ENCODE data around the gene RNF130. TPM values are rescaled to one million over a fixed set of nuclear protein-coding genes. Genes with fewer than 3 reads are reported as not detected.
A peak's percentile ranks its signal among the peaks of the same experiment; 100 is the strongest.

Gene RNF130
- total and polyA plus RNA-seq, 9 of the 15 experiments (the other 6 are each of a cell fraction or from before 2014, with no cell fraction given), result 5.8 to 39.4 (median 27.1) TPM

- no peak for TF ChIP-seq ZC3H8 (IDR thresholded peaks at IDR 0.05)
- no peak for TF ChIP-seq NBN (IDR thresholded peaks at IDR 0.05; ENCODE audit: low read depth)
- TF ChIP-seq MYC (IDR thresholded peaks at IDR 0.05; ENCODE audit: low read depth, low read length), result no peak
- TF ChIP-seq MYC (CRISPR knock-in tag; IDR thresholded peaks at IDR 0.05; ENCODE audit: borderline replicate concordance, low read depth), result no peak
- TF ChIP-seq EGR1 (conservative IDR thresholded peaks at IDR 0.05), result no peak
- TF ChIP-seq NR2F6 (CRISPR knock-in tag; IDR thresholded peaks at IDR 0.05), result no peak
- 0 out of 2 replicates have a peak, but pooled peaks have one; percentile 50 for TF ChIP-seq NR1H2 (CRISPR knock-in tag; IDR thresholded peaks at IDR 0.05)
- no peak for TF ChIP-seq AFF1 (IDR thresholded peaks at IDR 0.05; ENCODE audit: low read depth in 1 of 2, partially characterized antibody in 2 of 2)
- no peak for TF ChIP-seq SNIP1 (IDR thresholded peaks at IDR 0.05; ENCODE audit: low read depth)
- no peak for TF ChIP-seq STAT6 (CRISPR knock-in tag; IDR thresholded peaks at IDR 0.05)
- TF ChIP-seq RBFOX2 (IDR thresholded peaks at IDR 0.05; ENCODE audit: low read depth, low read length), result peak; percentile 47; the same call in 1 of the 2 replicates
- no peak for TF ChIP-seq TCF7 (IDR thresholded peaks at IDR 0.05; ENCODE audit: borderline replicate concordance)
- no peak for TF ChIP-seq ZNF347 (CRISPR knock-in tag; IDR thresholded peaks at IDR 0.05; ENCODE audit: low read depth)
- TF ChIP-seq SFPQ (IDR thresholded peaks at IDR 0.05; ENCODE audit: low read depth, low read length), result no peak
- no peak for TF ChIP-seq RFX1 (IDR thresholded peaks at IDR 0.05)
- no peak for TF ChIP-seq KLF1 (tag; IDR thresholded peaks at IDR 0.05)
- no peak for TF ChIP-seq ZNF263 (CRISPR knock-in tag; IDR thresholded peaks at IDR 0.05; ENCODE audit: borderline replicate concordance)
- TF ChIP-seq SRF (CRISPR knock-in tag; IDR thresholded peaks at IDR 0.05), result no peak
- TF ChIP-seq MAFG (tag; conservative IDR thresholded peaks at IDR 0.05), result no peak
Observed at GRCh38 chr5:179906795-179907555, 164.6 kb downstream of the RNF130 start (continued).
